ENCODE data around the gene MAGI2.

Gene MAGI2

GRCh38 chr7:78218051-78218450 is 1235.4 kb downstream of the MAGI2 start:
- H3K4me3 ChIP-seq (ENCODE audit: low read depth in 1 of 2, low read length in 1 of 2) = no peak overlapping the region
- no peak overlapping the region for H3K27ac ChIP-seq
- no peak for TF ChIP-seq CTCF (IDR thresholded peaks at IDR 0.05)
- H3K9me3 ChIP-seq = no peaks in the 10 kb centered on the region
- H3K36me3 ChIP-seq = no peaks in the 10 kb centered on the region
- no peaks in the 10 kb centered on the region for H3K27me3 ChIP-seq
- no peaks in the 10 kb centered on the region for H3K4me1 ChIP-seq (ENCODE audit: control insufficient read depth in 1 of 2, insufficient read depth in 1 of 2, low read depth in 1 of 2, low read length in 1 of 2)

GRCh38 chr7:78215199-78215598 is 1238.3 kb downstream of the MAGI2 start:
- H3K27ac ChIP-seq = no peak overlapping the region
- no peak overlapping the region for H3K4me3 ChIP-seq (ENCODE audit: low read depth in 1 of 2, low read length in 1 of 2)
- no peaks in the 10 kb centered on the region for H3K4me1 ChIP-seq (ENCODE audit: control insufficient read depth in 1 of 2, insufficient read depth in 1 of 2, low read depth in 1 of 2, low read length in 1 of 2)
- H3K9me3 ChIP-seq = no peaks in the 10 kb centered on the region
- no peaks in the 10 kb centered on the region for H3K36me3 ChIP-seq
- no peaks in the 10 kb centered on the region for H3K27me3 ChIP-seq
- no peak for TF ChIP-seq CTCF (IDR thresholded peaks at IDR 0.05)

- Histone ChIP-seq H3K4me1 (ENCODE audit: control insufficient read depth in 1 of 2, insufficient read depth in 1 of 2, low read depth in 1 of 2, low read length in 1 of 2) (no peaks in the 10 kb centered on the region), H3K36me3 (no peaks in the 10 kb centered on the region)
- TF ChIP-seq CTCF (IDR thresholded peaks at IDR 0.05) = no peak
Measured at GRCh38 chr7:78213402-78213801, 1240.1 kb downstream of the MAGI2 start.

GRCh38 chr7:78212476-78213060 is 1240.9 kb downstream of the MAGI2 start:
- Histone ChIP-seq H3K36me3 (no peaks in the 10 kb centered on the region), H3K4me1 (ENCODE audit: control insufficient read depth in 1 of 2, insufficient read depth in 1 of 2, low read depth in 1 of 2, low read length in 1 of 2) (no peaks in the 10 kb centered on the region), H3K27ac (no peak overlapping the region), H3K9me3 (no peaks in the 10 kb centered on the region), H3K4me3 (ENCODE audit: low read depth in 1 of 2, low read length in 1 of 2) (no peak overlapping the region), H3K27me3 (no peaks in the 10 kb centered on the region)
- TF ChIP-seq CTCF (IDR thresholded peaks at IDR 0.05) = no peak

More at GRCh38 chr7:78213402-78213801, 1240.1 kb downstream of the MAGI2 start:
- no peak overlapping the region for H3K27ac ChIP-seq
- H3K9me3 ChIP-seq = no peaks in the 10 kb centered on the region
- H3K27me3 ChIP-seq = no peaks in the 10 kb centered on the region
- no peak overlapping the region for H3K4me3 ChIP-seq (ENCODE audit: low read depth in 1 of 2, low read length in 1 of 2)

GRCh38 chr7:78207269-78207668 is 1246.2 kb downstream of the MAGI2 start:
- H3K27ac ChIP-seq = no peak overlapping the region
- H3K4me1 ChIP-seq (ENCODE audit: control insufficient read depth in 1 of 2, insufficient read depth in 1 of 2, low read depth in 1 of 2, low read length in 1 of 2) = no peaks in the 10 kb centered on the region
- no peaks in the 10 kb centered on the region for H3K9me3 ChIP-seq
- H3K36me3 ChIP-seq = no peaks in the 10 kb centered on the region
- H3K4me3 ChIP-seq (ENCODE audit: low read depth in 1 of 2, low read length in 1 of 2) = no peak overlapping the region
- no peaks in the 10 kb centered on the region for H3K27me3 ChIP-seq
- no peak for TF ChIP-seq CTCF (IDR thresholded peaks at IDR 0.05)

- Histone ChIP-seq H3K9me3 (no peaks in the 10 kb centered on the region), H3K27me3 (no peaks in the 10 kb centered on the region), H3K4me3 (ENCODE audit: low read depth in 1 of 2, low read length in 1 of 2) (no peak overlapping the region), H3K4me1 (ENCODE audit: control insufficient read depth in 1 of 2, insufficient read depth in 1 of 2, low read depth in 1 of 2, low read length in 1 of 2) (no peaks in the 10 kb centered on the region), H3K36me3 (no peaks in the 10 kb centered on the region), H3K27ac (no peak overlapping the region)
- no peak for TF ChIP-seq CTCF (IDR thresholded peaks at IDR 0.05)
Measured at GRCh38 chr7:78206769-78207168, 1246.7 kb downstream of the MAGI2 start.

All from neutrophil (primary cell).